GM12873 (cell line): ENCODE data around the gene TMEM72.

ENCODE experiments used
- TF ChIP-seq, protein P1 (sequence below): IDR thresholded peaks from 2 replicates; pipeline ENCODE4 v1.5.1; 2012; ENCODE audit warnings: low read depth, mild to moderate bottlenecking, moderate library complexity, low read length, control low read depth; ENCODE audit not compliant: insufficient read depth; ENCODE audit errors: missing control alignments

The TMEM72 gene

GRCh38 chr10:44981172-44982113 lies 70.3 kb downstream of the TMEM72 start:
- TF ChIP-seq, protein P1, sequence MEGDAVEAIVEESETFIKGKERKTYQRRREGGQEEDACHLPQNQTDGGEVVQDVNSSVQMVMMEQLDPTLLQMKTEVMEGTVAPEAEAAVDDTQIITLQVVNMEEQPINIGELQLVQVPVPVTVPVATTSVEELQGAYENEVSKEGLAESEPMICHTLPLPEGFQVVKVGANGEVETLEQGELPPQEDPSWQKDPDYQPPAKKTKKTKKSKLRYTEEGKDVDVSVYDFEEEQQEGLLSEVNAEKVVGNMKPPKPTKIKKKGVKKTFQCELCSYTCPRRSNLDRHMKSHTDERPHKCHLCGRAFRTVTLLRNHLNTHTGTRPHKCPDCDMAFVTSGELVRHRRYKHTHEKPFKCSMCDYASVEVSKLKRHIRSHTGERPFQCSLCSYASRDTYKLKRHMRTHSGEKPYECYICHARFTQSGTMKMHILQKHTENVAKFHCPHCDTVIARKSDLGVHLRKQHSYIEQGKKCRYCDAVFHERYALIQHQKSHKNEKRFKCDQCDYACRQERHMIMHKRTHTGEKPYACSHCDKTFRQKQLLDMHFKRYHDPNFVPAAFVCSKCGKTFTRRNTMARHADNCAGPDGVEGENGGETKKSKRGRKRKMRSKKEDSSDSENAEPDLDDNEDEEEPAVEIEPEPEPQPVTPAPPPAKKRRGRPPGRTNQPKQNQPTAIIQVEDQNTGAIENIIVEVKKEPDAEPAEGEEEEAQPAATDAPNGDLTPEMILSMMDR = no peak

DNA sequence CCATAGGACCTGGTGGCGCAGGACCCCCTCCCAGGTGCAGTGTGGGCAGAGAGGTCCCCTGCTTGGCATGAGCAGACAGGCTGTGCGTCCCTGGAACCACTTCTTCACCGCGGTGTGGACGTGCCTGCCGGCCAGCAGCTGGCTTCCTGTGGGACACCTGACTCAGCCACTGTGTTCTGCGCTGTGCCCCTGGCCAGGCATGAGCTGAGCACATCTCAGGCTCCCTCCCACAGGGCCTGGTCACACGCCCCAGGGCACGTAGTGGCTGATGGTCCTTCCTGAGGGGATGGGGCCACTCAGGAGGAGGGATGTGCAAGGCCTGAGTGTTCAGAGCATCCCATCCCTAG lies 71.0 kb downstream of the TMEM72 start:
- TF ChIP-seq, protein P1 = no peak

DNA sequence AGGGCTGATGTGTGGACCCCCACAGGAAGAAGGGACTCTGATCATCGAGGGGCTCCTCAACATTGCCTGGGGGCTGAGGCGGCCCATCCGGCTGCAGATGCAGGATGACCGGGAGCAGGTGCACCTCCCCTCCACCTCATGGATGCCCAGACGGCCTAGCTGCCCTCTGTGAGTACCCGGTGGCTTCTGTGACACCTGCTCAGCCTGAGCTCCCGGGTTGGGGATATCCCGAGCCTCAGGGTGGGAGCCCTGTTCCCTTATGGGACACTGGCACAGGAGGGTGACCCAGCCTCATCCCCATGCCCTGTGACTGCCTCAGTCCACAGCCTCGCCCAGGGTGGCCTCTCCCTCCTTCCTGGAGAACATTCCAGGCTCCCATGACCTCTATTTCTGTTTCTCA lies 71.4 kb downstream of the TMEM72 start:
- TF ChIP-seq, protein P1 = no peak

DNA sequence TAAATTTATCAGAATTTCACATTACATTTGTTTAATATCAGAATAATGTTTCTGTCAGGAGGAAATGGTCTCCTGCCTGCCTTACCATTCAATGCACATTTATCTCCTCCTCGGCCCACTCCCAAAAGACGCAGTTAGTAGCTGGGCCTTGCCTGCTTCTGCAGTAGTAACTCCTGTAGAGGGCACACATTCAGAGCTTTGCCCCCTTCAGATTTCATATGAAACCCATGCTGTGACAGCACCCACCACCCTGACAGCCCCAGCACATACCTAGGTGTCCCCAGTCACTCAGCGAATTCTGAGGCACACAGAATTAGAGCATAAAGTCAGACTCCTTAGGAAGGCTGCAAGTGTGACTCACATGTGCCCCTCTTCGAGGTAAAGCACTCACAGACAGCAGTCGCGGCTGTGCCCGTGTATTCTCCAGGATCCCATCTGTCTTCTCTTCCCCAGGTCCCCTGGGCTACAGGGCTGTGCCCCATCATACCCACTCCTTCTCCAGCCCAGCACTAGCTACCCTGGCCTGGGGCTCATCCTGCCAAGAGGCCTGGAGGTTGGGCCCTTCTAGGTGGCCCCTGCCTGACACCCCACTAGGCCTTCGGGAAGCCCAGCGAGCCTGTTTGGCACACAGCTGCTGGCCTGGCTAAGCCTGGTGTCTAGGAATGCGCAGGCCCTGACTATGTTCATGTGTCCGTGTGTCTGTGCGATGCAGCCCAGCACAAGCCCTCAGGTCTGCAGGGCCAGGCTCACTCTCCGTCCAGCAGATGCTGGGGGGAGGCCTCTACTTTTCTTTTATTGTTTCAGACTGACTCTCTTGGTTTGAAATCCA lies 72.1 kb downstream of the TMEM72 start:
- TF ChIP-seq, protein P1 = no peak

DNA sequence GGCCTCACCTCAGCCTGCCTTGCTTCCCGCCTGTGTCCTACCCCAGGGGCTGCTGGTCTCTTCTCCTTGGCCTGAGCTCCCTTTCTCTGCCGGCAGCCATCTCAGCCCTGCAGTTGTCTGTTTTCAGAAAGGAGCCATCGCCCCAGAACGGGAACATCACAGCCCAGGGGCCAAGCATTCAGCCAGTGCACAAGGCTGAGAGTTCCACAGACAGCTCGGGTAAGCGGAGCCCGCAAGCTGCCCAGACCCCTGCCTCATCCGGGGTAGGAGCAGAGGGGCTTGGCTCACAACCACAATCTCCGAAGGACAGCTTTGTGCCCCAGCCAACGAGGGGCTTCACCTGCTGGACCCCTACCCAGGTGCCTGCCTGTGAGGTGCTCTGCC lies 72.8 kb downstream of the TMEM72 start:
- TF ChIP-seq, protein P1 = no peak

DNA sequence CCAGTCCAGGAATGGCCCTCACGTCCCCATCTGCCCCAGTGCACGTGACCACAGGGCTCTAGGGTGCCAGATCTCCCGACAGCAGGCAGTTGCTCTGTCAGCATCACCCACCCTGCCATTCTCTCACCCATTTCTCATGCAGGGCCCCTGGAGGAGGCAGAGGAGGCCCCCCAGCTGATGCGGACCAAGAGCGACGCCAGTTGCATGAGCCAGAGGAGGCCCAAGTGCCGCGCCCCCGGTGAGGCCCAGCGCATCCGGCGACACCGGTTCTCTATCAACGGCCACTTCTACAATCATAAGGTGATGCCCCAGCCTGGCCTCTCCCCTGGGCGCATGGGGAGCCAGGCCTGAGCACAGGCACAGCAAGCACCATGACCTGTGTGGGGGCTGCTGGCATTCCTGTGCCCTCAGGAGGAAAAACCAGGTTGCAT lies 73.5 kb downstream of the TMEM72 start:
- TF ChIP-seq, protein P1 = no peak

- TF ChIP-seq, protein P1 = no peak
Measured at GRCh38 chr10:44985175-44985681, 74.1 kb downstream of the TMEM72 start.
